Fibroblast of pulmonary artery (primary cell): Measurements from ENCODE around the gene ACP4.

Source experiments
- DNase-seq: peaks from one replicate; pipeline ENCODE4 v3.0.0-alpha.2; 2010; ENCODE audit warnings: low read depth
- H3K4me3 ChIP-seq: replicated peaks from 2 replicates; pipeline ENCODE4 v1.5.1; 2011; ENCODE audit warnings: low read depth, mild to moderate bottlenecking, control low read depth, low read length, moderate library complexity
- CTCF ChIP-seq: IDR thresholded peaks from 2 replicates; pipeline ENCODE4 v1.5.1; 2011; ENCODE audit warnings: mild to moderate bottlenecking, control low read depth, low read length, inconsistent platforms; ENCODE audit errors: missing control alignments

ACP4 gene

GRCh38 chr19:50817941-50818858, 28.0 kb downstream of the ACP4 start:
- peak; percentile 10 for DNase-seq
- H3K4me3 ChIP-seq = peak overlapping the region; percentile 44
- TF ChIP-seq CTCF = no peak

- TF ChIP-seq CTCF = no peak
- no peak for DNase-seq
- no peak overlapping the region for H3K4me3 ChIP-seq
Observed at GRCh38 chr19:50818859-50819472, 28.8 kb downstream of the ACP4 start.

- no peak overlapping the region for H3K4me3 ChIP-seq
- no peak for DNase-seq
- TF ChIP-seq CTCF = no peak
Observed at GRCh38 chr19:50819636-50820035, 29.4 kb downstream of the ACP4 start.

GRCh38 chr19:50820086-50820485, 29.9 kb downstream of the ACP4 start:
- H3K4me3 ChIP-seq = no peak overlapping the region
- no peak for DNase-seq
- no peak for TF ChIP-seq CTCF

- DNase-seq = no peak
- no peak overlapping the region for H3K4me3 ChIP-seq
- no peak for TF ChIP-seq CTCF
Observed at GRCh38 chr19:50820549-50821247, 30.5 kb downstream of the ACP4 start.

GRCh38 chr19:50821248-50821612, 31.0 kb downstream of the ACP4 start:
- H3K4me3 ChIP-seq = no peak overlapping the region
- no peak for DNase-seq
- no peak for TF ChIP-seq CTCF
